Measurements from ENCODE around the gene OPCML.

Gene OPCML

DNA sequence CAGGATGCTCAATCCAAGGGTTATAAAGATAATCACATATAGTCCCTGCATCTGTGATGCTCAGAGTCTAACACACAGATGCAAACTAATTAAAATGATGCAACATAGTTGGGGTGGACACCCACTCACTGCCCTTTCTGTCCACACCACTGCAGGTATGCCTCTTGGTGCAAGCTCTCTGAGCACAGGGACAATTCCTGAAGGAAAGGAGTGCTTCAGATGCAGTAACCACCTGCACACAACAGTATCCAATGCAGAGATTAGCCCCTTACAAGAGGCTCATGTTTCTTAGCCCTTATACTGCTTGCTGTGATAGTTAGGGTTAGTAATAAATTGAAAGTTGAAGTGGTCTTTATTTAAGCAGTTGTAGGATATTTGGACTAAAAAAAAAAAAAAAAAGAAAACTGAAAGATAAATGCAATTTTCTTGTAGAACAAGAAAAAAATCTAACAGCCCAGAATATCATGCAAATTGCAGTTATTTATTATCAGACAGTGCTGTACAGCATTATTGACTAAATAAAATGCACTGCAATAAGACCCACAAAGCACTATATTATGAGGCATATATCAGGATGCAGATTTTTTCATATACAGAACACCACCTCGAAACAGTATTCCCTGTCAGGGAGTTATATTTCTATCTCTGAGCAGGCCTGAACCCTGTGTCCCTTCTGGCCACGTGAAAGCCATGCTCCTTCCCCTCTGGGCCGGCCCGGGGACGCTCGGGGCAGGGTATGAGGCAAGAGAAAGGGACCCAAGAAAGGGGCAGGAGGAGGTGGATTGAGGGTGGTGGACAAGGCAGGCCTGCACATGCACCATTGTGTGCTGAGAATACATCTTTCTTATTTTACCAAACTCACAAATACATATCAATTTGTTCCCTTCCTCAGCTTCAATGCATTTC is 260.2 kb downstream of the OPCML start:
- no peak for DNase-seq

DNA sequence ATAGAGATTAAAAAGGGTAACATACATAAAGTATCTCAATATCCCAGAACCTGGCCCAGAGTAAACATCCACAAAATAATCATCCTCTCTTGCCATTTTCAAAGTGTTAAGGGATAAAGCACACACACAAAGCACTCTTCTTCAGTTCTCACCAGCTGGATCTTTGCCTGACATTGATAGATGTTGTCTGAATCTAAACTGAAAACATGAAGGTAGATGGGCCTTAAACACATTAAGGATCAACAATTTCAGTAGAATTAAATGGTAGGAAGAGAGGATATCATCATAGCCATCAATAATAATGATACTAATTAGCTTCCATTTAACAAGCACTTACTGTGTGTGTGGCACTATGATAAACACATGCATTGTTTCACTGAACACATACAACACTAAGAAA is 261.1 kb downstream of the OPCML start:
- no peak for DNase-seq

DNA sequence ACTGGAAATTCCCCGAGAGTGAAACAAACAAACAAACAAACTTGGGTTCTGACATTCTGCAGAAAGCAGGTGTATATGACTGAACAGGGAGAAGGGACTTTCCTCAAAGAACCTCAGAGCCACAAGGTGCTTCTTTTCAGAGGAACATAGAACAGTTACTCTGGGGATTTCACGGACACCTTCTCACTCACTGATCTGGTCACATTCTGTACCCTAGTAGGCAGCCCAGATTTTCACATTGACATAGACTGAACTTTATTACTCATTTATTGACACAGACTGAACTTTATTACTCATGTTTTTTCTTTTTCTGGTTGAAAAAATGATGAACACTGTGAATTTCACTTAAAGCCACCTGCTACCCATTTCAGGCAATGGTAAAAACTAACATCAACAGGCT is 263.0 kb downstream of the OPCML start:
- no peak for DNase-seq

DNA sequence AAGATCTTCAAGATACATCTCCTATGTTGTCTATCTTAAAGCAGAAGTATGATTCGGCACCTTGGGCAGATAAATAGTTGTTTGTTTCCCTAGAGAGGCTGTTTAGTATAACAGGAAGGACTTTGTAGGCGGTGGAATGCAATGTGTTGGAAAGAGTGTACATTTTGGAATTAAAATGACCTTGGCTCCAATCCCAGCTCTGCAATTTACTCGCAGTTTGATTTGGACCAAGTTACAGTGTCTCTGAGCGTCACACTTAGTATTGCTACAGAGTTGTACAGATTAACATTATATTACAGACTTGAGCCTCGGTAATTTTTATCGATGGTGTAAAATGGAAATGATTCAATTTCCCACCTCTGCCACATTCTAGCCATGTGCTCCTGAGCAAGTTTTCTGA is 265.3 kb downstream of the OPCML start:
- no peak for DNase-seq

DNA sequence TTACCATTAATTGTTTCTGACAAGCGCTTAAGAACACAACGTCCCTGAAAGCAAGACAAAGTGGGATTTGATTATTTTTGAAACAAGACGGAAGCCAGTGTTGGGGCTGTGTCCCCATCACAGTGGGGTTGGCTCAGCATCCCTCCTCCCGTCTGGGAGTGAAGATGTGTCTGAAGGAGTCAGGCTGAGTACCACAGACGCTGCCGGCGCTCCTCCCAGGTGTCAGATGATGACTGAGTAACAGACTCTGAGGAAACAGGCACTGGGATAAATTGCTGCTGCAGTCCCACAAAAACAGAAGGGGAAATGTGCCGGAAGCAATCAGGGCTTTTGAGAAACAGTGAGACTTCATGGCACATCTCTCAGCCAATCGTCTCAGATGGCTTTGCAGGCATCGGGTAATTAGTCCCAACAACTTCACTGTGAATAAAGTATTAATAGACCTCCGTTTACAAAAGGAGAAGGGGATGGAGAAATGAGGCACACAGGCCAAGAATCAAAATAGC is 266.7 kb downstream of the OPCML start:
- DNase-seq = no peak

DNA sequence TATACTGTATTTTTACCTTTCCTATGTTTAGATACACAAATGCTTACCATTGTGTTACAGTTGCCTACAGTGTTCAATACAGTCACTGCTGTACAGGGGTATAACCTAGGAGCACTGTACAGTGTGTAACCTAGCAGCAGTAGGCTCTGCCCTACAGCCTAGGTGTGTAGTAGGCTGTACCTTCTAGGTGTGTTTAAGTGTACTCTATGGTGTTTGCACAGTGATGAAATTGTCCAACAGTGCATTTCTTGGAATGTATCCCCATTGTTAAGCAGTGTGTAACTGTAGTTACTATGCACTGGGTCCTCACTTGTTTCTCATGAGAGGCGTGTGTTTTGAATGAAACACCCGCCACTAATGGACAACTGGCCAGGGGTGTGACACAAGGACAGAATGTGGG is 269.0 kb downstream of the OPCML start:
- DNase-seq = no peak

DNA sequence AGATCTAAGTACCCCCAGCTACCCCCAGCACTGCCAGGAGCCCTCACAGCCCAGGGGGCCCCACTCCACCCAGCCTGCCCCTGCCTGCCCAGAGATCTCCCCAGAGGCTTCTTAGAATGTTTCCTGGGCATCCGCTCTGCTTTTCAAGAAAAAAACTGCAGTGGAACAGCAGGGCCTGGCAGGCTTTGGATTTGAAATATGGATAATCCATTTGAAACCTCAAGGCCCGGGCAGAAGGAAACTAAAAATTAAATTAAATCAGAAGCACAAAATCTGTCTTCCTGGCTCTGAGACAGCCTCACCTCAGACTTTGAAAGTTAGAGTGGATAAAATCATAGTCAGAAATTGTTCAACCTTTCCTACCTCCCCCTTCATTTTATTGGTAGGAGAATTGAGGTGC is 273.6 kb downstream of the OPCML start:
- DNase-seq = no peak

DNA sequence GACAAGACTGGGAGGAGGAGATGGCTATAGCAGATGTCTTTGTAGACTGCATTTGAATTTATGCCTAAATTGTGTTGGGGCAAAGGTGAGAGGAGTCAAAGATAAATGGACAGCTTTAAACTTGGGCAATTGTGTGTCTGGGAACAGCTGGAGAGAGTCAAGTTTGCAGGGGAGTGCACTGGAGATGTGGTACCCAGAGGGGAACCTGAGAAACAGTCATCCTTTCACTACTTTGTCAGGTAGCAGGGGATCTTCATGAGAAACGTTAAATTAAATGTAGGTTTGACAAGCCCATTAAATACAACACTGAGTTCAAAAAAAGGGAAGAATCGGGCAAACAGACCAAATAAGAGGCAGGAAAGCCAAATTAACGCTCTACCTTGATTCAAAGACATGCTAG is 277.7 kb downstream of the OPCML start:
- no peak for DNase-seq

DNA sequence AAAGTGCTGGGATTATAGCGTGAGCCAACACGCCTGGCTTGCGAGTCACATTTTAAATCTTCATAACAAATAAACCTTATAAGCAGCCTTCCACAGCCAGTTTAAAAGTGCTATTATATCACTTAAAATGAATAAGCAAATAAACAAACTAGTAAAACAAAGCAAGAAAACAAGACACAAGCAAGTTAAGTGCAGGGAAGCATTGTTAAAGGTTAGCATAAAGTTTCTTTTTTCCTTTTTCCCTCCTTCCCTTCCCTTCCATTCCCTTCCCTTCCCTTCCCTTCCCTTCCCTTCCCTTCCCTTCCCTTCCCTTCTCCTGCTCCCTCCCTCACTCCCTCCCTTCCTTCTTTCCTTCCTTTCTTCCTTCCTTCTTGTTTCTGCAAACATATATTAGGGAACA is 278.7 kb downstream of the OPCML start:
- no peak for DNase-seq

DNA sequence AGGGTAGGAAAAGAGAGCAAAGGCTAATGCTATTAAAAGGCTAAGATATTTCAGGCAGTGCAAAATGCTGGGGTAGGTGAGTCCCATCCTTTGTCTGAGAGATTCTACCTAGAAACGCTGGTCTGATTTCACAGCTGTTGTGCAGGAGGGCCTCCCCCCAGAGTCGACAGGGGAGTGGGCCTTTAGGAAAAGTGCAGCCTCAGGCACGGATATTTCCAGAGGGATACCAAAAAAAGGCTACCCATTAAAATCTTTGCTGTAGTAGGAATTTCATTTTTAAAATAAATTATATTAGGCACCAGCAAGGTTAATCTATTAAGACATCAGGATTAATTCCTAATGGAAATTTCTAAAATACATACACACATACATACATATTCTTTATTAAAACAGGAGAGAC is 280.5 kb downstream of the OPCML start:
- DNase-seq = no peak

DNA sequence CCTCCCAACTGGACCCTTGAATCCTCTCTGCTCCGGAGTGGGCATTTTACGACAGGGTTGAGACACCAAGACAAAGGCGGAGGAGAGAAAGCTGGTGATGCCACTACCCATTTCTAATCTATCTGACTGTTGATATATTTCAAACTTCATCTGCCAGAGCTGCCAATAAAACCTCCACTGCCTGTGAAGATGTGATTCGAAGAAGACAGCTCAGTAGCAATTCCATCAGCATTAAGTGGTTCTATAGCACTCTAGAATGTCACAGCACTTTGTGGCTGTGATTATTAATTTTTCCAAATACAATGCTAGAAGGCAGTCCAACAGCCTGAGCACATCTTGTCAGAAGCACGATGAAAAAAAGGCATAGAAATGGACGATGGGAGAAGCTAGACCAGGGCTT is 282.8 kb downstream of the OPCML start:
- DNase-seq = no peak

DNA sequence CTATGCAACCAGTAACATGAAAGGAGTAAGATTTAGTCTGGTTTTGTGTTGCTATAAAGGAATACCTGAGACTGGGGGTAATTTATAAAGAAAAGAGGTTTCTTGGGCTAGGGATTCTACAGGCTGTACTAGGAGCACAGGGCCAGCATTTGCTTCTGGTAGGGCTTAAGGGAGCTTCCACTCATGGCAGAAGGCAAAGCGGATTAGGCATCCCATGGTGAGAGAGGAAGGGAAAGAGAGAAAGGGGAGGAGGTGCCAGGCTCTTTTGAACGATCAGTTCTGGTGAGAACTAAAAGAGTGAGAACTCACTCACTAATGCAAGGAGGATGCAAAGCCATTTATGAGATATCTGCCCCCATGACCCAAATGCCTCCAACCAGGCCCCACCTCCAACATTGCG is 283.2 kb downstream of the OPCML start:
- no peak for DNase-seq

DNA sequence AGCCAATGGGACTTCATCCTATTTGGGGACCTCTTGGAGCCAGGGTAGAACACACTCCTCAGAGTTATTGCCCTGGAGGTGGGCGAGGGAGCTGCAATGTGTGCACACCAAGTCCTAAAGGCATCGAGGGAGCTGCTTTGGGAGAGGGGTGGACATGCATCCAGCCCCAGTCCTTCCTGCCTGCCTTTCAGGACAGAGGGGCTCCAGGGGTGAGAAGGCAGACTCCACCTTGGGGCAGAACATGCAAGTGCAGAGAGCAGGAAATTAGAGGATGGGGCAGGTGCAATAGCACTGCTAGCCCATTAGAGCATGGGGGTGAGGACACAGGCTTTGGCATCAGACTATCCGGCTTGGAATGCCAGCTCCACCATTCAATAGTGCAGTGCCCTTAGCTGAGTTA is 288.5 kb downstream of the OPCML start:
- DNase-seq = no peak

DNA sequence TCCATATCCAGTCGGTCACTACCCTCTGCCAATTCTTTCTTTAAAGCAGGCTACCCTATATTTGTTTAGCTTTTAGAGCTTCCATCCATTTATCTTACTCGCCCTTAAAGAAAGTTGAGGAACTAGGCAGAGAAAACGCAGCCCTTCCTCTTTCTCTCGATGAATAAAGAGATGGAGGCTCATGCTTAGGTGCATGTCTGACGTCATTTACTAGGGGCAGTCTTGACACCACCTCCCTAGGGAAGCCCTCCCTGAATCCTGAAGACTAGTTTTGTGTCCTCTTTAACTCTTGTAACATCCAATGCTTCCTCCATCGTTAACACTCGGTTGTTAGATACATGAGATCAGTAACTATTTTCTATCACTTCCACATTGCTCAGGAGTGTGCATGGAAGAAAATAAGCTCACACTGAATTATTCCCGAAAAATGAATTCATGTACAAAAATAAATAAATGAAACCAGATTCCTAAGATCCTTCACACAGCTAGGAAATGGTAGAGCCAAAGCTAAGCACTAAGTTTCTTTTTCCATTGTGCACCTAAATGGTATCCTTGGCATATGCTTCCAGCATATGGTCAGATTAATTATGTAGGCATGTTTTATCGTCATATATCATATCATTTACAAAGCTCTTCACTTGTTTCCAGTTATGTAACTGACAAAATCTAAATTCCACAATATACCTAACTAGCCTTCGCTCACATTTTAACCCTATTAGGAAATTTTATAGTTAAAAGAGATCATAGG is 291.2 kb downstream of the OPCML start:
- no peak for DNase-seq

DNA sequence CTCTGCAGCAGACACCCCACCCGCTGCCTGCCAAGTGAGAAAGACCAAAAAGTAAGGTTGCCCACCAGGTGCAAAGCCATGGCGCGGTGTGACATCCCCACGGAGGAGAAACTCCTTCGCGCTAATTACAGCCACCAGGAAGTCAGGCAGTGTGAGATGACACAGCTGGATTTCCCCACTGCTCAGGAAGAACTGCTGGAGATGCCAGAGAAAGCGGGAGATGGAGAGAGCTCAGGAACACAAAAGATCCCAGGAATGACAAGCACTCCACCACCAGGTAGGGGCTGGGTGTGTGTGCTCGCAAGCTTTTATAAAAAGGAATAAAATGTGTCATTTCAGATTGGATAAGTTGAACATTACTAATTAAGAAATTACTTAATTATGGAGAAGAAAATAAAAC is 292.7 kb downstream of the OPCML start:
- DNase-seq = no peak

DNA sequence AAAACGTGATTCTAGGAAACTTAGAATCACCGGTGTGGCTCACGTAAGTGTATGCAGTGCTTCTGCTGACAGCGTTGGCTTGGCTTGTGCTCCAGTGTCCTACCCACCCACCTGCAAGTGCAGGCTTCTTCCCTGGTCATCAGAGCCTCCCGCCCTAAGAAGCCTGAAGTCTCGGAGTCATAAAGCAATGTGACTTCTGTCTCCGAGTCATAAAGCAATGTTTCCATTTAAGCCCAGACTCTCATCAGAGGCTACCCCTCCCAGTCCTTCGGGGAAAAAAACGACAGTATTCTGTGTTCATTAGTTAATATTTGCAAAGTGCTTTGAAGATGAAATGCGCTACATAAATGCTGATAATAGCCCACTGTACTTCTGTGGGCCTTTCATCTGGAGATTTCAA is 293.8 kb downstream of the OPCML start:
- no peak for DNase-seq

DNA sequence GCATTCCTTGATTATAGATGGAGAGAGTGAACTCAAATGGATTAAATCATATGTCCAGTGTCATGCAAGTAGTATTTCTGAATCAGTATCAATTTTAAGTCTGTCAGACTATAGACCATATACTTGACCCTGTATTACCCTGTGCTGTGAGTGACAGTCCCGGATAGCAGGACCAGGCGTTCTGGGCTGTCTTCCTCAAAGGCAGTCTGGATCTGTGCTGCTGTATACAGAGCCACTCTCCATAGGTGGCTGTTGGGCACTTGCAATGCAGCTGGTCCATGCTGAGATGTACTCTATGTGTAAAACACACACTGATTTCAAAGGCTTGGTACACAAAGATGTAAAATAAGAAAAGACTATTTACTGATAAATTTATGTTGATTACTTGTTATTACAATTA is 294.3 kb downstream of the OPCML start:
- no peak for DNase-seq

DNA sequence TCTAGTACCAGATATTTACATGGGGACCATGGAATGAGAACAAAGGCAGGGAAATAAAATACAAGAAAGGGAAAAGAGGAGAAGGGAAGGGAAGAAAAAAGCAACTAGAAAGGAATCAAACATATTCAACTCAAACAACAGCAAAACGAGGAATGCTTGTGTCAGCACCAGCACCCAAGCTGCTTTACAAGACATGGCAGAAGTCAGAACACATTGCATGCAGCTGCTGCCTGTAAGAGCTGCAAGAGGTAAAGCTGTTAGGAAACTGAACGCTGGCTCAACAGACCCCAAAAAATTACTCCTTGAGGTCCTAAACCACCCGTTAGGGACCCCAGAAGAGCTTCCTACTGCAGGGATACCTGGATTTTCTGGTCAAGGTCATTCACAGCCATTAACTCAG is 296.9 kb downstream of the OPCML start:
- DNase-seq = no peak

DNA sequence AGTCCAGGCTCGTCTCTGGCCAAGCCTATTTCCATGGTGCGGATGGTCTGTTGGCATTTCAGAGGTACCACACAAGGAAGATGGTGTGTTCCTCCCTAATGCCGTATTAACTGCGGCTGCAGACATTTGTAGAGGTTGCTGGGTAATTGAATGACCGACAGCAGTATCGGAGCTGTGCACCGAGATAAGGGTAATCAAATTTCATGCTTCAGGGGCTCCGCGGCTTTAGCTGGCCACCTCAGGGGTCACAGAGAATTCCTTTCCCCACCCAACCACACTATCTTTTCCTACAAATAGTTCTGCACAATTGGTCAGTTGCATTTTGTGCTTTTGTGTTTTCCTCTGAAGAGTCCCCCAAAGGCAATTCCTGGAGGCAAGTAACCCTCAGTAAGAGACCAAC is 297.4 kb downstream of the OPCML start:
- DNase-seq = no peak

DNA sequence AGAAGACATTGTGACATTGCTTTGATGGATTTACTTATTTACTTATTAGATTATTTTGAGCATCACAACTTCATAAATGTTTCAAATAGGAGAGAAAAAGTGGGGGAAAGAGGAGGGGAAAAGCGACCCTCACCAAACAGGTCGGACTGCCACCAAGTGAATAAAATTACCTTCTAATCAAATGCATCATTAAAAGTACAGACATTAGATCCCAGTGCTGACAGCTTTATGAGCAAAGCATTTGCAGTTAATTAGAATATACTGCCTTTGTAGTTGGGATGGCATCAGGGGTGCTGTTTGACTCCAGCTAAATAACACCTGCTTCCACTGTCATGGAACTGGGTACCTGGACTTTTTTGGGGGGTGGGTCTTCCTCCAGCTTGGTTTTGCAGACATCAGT is 299.6 kb downstream of the OPCML start:
- DNase-seq = no peak

DNA sequence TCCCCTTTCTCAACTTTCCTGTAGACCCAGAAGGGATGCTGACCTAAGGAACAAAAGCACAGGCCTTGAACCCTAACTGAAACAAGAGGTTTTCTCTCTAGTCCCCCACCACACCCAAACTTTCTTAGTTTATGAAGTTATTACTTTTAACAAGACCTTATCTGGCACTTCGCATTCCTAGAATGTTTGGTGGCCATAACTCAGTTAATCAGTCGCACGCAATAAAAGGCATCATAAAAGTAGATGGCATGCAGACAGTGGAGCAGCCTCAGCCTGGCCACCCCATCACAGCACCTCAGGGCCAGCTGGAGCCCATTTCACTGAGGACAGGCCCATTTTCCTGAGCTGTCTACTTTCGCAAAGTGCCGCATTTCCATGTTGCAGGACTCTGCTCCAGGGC is 301.9 kb downstream of the OPCML start:
- DNase-seq = no peak

DNA sequence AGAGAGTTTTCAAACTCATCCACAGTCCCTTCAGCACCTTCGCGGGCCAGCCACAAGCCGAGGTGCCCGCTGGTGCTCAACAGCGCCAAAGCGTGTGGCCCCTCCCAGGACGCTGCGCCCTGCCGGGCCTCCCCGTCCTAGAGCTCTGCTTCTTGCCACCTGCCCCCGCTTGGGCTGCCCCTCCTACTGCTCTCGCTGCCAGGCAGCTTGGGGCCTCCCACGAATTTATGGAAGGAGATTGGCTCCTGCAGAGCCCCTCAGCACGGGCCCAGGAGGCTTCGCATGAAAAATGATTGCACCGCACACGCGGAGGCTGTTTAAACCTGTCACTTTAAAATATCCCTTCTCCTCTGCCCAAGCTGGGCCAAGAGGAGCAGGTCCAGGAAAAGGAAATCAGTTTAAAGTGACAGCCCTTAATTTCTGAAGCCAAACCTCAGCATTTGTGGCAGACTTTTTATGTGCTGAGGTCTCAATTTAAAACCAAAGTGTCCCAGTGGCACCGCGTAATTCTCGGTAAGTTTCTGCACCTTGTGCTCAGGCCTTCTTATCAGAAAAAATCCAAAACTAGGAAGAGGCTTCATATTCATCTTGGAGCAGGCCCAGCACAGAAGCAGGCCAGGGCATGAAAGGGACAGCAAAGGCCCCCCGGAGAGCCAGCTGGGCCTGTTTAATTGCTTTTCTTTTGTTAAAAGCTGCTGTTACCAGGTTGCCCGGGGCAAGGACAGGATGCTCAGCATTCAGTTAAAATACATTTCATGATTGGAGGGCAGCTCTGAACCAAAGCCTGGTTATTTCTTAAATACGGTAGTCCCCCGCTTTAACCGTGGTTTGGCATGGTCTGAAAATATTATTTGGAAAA is 303.6 kb downstream of the OPCML start:
- DNase-seq = no peak

DNA sequence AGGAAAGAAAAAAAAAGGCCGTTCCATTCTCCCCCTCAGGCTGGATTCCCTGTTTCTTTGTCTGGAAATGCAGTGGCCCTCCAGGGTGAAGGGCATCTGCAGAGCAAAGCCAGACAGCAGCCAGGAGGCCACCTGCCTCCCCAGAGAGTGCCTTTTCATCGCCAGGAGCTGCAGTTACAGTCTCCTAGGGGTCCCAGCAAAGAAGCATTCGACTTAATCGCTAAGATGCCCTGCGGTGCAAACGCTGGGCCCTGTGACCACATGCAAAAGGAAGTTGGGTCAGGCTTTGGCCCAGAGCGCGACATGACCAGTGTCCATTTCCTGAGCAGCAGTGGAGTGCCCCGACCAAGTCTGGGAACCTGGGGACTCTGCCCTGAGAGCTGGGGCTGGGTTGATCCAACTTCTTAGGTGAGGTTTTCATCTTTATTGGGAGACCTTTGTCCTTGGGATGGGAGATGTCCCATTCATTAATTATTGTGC is 304.6 kb downstream of the OPCML start:
- DNase-seq = no peak

Data from activated T-cell treated with anti-CD3 and anti-CD28 coated beads for 4 hours (primary cell).